Left hindlimb (tissue), 1 donor: ENCODE data around the gene NT5C.
"Not testable (repeated sequence)": the region's sequence is repeated elsewhere in the genome, so short reads cannot be mapped to it uniquely, and the experiment has no call there.

Experiments
- DNase-seq: peaks from one replicate; pipeline ENCODE4 v3.0.0-alpha.2; 2018

NT5C gene

GRCh38 chr17:75131278-75132017 lies at the start of gene NT5C:
Gene NT5C (minus strand): TSS chr17:75131742. CDS start chr17:75131707, 35 bp downstream.
- DNase-seq = peak; percentile 90

GRCh38 chr17:75181110-75181509 lies 49.6 kb upstream of the NT5C start:
- DNase-seq = no peak

GRCh38 chr17:75178453-75178852 lies 46.9 kb upstream of the NT5C start:
- no peak for DNase-seq

- no peak for DNase-seq
Measured at GRCh38 chr17:75176625-75177024, 45.1 kb upstream of the NT5C start.

- DNase-seq = no peak
Measured at GRCh38 chr17:75174996-75175395, 43.5 kb upstream of the NT5C start.

- no peak for DNase-seq
Measured at GRCh38 chr17:75173526-75173925, 42.0 kb upstream of the NT5C start.

- DNase-seq = no peak
Measured at GRCh38 chr17:75168998-75169397, 37.5 kb upstream of the NT5C start.

GRCh38 chr17:75164606-75165005 lies 33.1 kb upstream of the NT5C start:
- not testable (repeated sequence) for DNase-seq

- no peak for DNase-seq
Measured at GRCh38 chr17:75163074-75163473, 31.5 kb upstream of the NT5C start.

GRCh38 chr17:75160211-75160610 lies 28.7 kb upstream of the NT5C start:
- DNase-seq = no peak

- no peak for DNase-seq
Measured at GRCh38 chr17:75159196-75160031, 27.9 kb upstream of the NT5C start.

- not testable (repeated sequence) for DNase-seq
Measured at GRCh38 chr17:75158480-75158879, 26.9 kb upstream of the NT5C start.

GRCh38 chr17:75155191-75155601 lies 23.7 kb upstream of the NT5C start:
- no peak for DNase-seq

- peak; percentile 99 for DNase-seq
Measured at GRCh38 chr17:75154195-75155106, 22.9 kb upstream of the NT5C start, which contains the start of gene JPT1. Gene JPT1 (minus strand): TSS chr17:75154512. CDS start chr17:75154397, 115 bp downstream.

- peak; percentile 58 for DNase-seq
Measured at GRCh38 chr17:75153780-75154194, 22.2 kb upstream of the NT5C start.

- peak; percentile 45 for DNase-seq
Measured at GRCh38 chr17:75152922-75153779, 21.6 kb upstream of the NT5C start.

- DNase-seq = no peak
Measured at GRCh38 chr17:75152523-75152921, 21.0 kb upstream of the NT5C start.

GRCh38 chr17:75151930-75152329 lies 20.4 kb upstream of the NT5C start:
- DNase-seq = no peak

- DNase-seq = no peak
Measured at GRCh38 chr17:75147878-75148546, 16.5 kb upstream of the NT5C start.

GRCh38 chr17:75146592-75146991 lies 15.1 kb upstream of the NT5C start:
- no peak for DNase-seq

GRCh38 chr17:75144816-75145512 lies 13.4 kb upstream of the NT5C start:
- DNase-seq = no peak
